ENCODE measurements around the gene CHTF18. TPM values are rescaled to one million over a fixed set of nuclear protein-coding genes. Genes with fewer than 3 reads are reported as not detected.

The CHTF18 gene
- total RNA-seq, 1 experiment from 2014 or later: 120 TPM

DNA sequence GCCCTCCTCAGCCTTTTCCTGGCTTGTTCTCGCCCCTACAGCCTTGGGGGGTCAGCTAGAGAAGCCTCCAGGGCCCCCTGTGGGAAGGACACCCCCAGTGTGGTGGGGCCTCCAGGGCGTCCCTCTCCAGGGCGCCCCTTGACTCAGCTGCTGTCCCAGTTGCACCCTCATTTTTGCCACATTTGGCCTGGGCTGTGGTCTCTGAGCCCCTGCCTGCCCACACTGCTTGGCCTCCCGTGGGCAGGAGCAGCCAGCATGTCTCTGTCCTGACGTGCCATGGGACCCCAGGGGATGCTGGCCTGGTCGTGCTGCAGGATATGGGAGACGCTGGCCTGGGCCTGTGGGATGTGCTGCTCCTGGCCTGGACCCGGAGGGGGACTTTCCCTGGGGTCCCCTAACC is 5.0 kb downstream of the CHTF18 start:
- peaks cover 6% of the 10 kb centered on the region for H3K23me2 ChIP-seq (ENCODE audit: insufficient read length, low read depth, low read length, poor library complexity, severe bottlenecking)
- H3K23ac ChIP-seq (ENCODE audit: insufficient read length, low read depth, low read length): no peak overlapping the region
- no peaks in the 10 kb centered on the region for H3K27me3 ChIP-seq (ENCODE audit: insufficient read depth, low read length)
- no peak overlapping the region for H2BK5ac ChIP-seq (ENCODE audit: insufficient read length, low read length)
- H4K91ac ChIP-seq (ENCODE audit: insufficient read length, low read depth, low read length): no peak overlapping the region
- H3K4me2 ChIP-seq (ENCODE audit: insufficient read depth, insufficient read length, low read length): no peak overlapping the region
- Mint-ChIP-seq H3K27ac (no peak overlapping the region), H3K9me3 (peaks cover 0 to 3% of the 10 kb centered on the region in 2 experiments; a peak in 1 of 5 replicates), H3K4me3 (no peak overlapping the region), H3K4me1 (no peaks in the 10 kb centered on the region; a peak in 1 of 4 replicates), H3K27me3 (ENCODE audit: low read depth) (peaks cover 2% of the 10 kb centered on the region; the same call in 1 of the 2 replicates), H3K36me3 (ENCODE audit: insufficient read depth in 1 of 3, low read depth in 3 of 3) (peaks cover 21 to 53% (median 37%) of the 10 kb centered on the region in 3 experiments; a peak in 6 of 7 replicates)
- H3K4ac ChIP-seq (ENCODE audit: low read depth, low read length): no peak overlapping the region
- H2BK120ac ChIP-seq (ENCODE audit: low read depth, low read length, poor library complexity, severe bottlenecking): no peak overlapping the region
- no peak overlapping the region for H2BK12ac ChIP-seq (ENCODE audit: insufficient read length, low read depth, low read length)
- H3K4me1 ChIP-seq (ENCODE audit: insufficient read depth, low read length): no peaks in the 10 kb centered on the region
- H3K56ac ChIP-seq (ENCODE audit: insufficient read length, low read depth, low read length): no peak overlapping the region
- no peak overlapping the region for H3K9ac ChIP-seq (ENCODE audit: extremely low read depth, insufficient read length, low read length)
- H3K79me2 ChIP-seq (ENCODE audit: insufficient read depth, low read length): no peaks in the 10 kb centered on the region; the same call in 1 of the 2 replicates
- H3K18ac ChIP-seq (ENCODE audit: insufficient read length, low read depth, low read length): no peak overlapping the region
- no peaks in the 10 kb centered on the region for H4K20me1 ChIP-seq (ENCODE audit: control insufficient read depth, insufficient read depth, insufficient read length)
- no peak overlapping the region for H2BK15ac ChIP-seq (ENCODE audit: low read depth, low read length)
- H4K5ac ChIP-seq (ENCODE audit: insufficient read length, low read depth, low read length): no peak overlapping the region
- no peak overlapping the region for H2BK20ac ChIP-seq (ENCODE audit: low read depth, low read length, poor library complexity, severe bottlenecking)
- DNase-seq: no peak
- no CpG with 5 or more reads among the region's 8 CpGs for WGBS (ENCODE audit: extremely low coverage, insufficient read length, low lambda C conversion rate)
- H3K79me1 ChIP-seq (ENCODE audit: insufficient read depth, low read depth, low read length, poor library complexity, severe bottlenecking): peaks cover 2% of the 10 kb centered on the region
- no peak overlapping the region for H3T11ph ChIP-seq (ENCODE audit: low read length)
- no peak overlapping the region for H2AFZ ChIP-seq (ENCODE audit: low read length)
- no peak overlapping the region for H4K8ac ChIP-seq (replicated peaks; ENCODE audit: insufficient read length, low read depth, low read length)
- H3K9me3 ChIP-seq (ENCODE audit: control insufficient read depth, low read depth, low read length): no peaks in the 10 kb centered on the region
- no peak overlapping the region for H2AK5ac ChIP-seq (ENCODE audit: insufficient read length, low read length)
- TF ChIP-seq, protein P1, sequence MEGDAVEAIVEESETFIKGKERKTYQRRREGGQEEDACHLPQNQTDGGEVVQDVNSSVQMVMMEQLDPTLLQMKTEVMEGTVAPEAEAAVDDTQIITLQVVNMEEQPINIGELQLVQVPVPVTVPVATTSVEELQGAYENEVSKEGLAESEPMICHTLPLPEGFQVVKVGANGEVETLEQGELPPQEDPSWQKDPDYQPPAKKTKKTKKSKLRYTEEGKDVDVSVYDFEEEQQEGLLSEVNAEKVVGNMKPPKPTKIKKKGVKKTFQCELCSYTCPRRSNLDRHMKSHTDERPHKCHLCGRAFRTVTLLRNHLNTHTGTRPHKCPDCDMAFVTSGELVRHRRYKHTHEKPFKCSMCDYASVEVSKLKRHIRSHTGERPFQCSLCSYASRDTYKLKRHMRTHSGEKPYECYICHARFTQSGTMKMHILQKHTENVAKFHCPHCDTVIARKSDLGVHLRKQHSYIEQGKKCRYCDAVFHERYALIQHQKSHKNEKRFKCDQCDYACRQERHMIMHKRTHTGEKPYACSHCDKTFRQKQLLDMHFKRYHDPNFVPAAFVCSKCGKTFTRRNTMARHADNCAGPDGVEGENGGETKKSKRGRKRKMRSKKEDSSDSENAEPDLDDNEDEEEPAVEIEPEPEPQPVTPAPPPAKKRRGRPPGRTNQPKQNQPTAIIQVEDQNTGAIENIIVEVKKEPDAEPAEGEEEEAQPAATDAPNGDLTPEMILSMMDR (conservative IDR thresholded peaks at IDR 0.05): no peak
- no peak overlapping the region for H3K27ac ChIP-seq (ENCODE audit: insufficient read length, low read depth, low read length)
- H3K14ac ChIP-seq (ENCODE audit: insufficient read depth, low read length): no peak overlapping the region
